ENCODE measurements around the gene KRT33A. TPM values are rescaled to one million over a fixed set of nuclear protein-coding genes. Genes with fewer than 3 reads are reported as not detected.

KRT33A gene
- polyA plus RNA-seq, 3 donors = not detected

DNA sequence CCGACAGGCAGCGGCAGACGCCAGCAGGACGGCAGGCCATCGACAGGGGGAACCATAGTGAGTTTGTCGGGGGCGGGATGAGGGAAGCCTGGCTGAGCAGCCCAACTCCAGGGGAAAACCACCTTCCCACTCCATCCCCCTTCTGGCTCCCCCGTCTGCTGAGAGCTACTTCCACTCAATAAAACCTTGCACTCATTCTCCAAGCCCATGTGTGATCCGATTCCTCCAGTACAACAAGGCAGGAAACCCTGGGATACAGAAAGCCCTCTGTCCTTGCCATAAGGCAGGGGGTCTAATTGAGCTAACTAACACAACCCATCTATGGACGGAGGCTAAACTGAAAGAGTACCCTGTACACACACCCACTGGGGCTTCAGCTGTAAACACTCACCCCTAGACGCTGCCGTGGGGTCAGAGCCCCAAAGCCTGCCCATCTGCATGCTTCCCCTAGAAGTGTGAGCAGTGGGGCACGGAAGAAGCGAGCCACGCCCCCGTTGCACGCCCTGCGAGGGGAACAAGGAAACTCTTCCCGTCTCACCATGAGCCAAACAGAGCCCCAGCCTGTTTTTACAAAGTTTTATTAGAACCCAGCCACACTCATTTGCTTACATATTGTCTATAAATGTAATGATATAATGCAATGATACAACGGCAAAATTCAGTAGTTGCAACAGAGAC lies 52.0 kb downstream of the KRT33A start:
- TF ChIP-seq, protein P1, sequence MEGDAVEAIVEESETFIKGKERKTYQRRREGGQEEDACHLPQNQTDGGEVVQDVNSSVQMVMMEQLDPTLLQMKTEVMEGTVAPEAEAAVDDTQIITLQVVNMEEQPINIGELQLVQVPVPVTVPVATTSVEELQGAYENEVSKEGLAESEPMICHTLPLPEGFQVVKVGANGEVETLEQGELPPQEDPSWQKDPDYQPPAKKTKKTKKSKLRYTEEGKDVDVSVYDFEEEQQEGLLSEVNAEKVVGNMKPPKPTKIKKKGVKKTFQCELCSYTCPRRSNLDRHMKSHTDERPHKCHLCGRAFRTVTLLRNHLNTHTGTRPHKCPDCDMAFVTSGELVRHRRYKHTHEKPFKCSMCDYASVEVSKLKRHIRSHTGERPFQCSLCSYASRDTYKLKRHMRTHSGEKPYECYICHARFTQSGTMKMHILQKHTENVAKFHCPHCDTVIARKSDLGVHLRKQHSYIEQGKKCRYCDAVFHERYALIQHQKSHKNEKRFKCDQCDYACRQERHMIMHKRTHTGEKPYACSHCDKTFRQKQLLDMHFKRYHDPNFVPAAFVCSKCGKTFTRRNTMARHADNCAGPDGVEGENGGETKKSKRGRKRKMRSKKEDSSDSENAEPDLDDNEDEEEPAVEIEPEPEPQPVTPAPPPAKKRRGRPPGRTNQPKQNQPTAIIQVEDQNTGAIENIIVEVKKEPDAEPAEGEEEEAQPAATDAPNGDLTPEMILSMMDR (IDR thresholded peaks at IDR 0.05) = no peak
- H3K4me3 Mint-ChIP-seq = no peak overlapping the region

GRCh38 chr17:41296846-41297245 lies 53.8 kb downstream of the KRT33A start:
- intact Hi-C loops (cut with micrococcal nuclease) = no loop called here
- no peaks in the 10 kb centered on the region for H3K9me3 ChIP-seq (replicated peaks in 1 of 2; ENCODE audit: control insufficient read depth in 1 of 2, insufficient read depth in 1 of 2, low read length in 2 of 2)
- TF ChIP-seq, protein P1 (IDR thresholded peaks at IDR 0.05) = no peak
- Mint-ChIP-seq H3K9me3 (peaks cover 0 to 8% (median 1%) of the 10 kb centered on the region in 7 donors), H3K27ac (no peak overlapping the region), H3K36me3 (no peaks in the 10 kb centered on the region), H3K4me1 (peaks cover under 1% of the 10 kb centered on the region), H3K27me3 (ENCODE audit: low read depth in 3 of 3) (peaks cover 1 to 11% (median 3%) of the 10 kb centered on the region in 3 donors), H3K4me3 (no peak overlapping the region)
- H3K79me2 ChIP-seq (ENCODE audit: insufficient read depth, low read length) = no peaks in the 10 kb centered on the region
- H3K27me3 ChIP-seq (ENCODE audit: control insufficient read depth in 2 of 2, insufficient read depth in 2 of 2, low read length in 2 of 2) = no peaks in the 10 kb centered on the region
- H3K9ac ChIP-seq (ENCODE audit: insufficient read depth, low read length, poor library complexity, severe bottlenecking) = no peak overlapping the region
- no peak overlapping the region for H3K4me2 ChIP-seq (replicated peaks; ENCODE audit: extremely low read depth, low read length, poor library complexity, severe bottlenecking)
- H3K4me3 ChIP-seq (replicated peaks in 1 of 3; ENCODE audit: low read depth in 2 of 3, low read length in 3 of 3) = no peak overlapping the region
- H3K36me3 ChIP-seq (replicated peaks in 1 of 2; ENCODE audit: control insufficient read depth in 1 of 2, insufficient read depth in 2 of 2, low read length in 2 of 2) = no peaks in the 10 kb centered on the region
- no CpG with 5 or more reads among the region's 1 CpG for WGBS (ENCODE audit: insufficient coverage)
- DNase-seq = no peak
- H3K4me1 ChIP-seq (ENCODE audit: control insufficient read depth in 1 of 2, insufficient read depth in 2 of 2, low read length in 2 of 2) = no peaks in the 10 kb centered on the region
- H3K27ac ChIP-seq (ENCODE audit: low read depth in 1 of 2, low read length in 2 of 2) = no peak overlapping the region
- H2AFZ ChIP-seq (ENCODE audit: insufficient read depth, low read depth, low read length, poor library complexity, severe bottlenecking) = no peak overlapping the region
- no peaks in the 10 kb centered on the region for H4K20me1 ChIP-seq (ENCODE audit: insufficient read depth, low read length)

More for the DNA sequence above, 52.0 kb downstream of the KRT33A start:
- H3K27ac Mint-ChIP-seq = peak overlapping the region in 1 of 7 donors; percentile 50
- H3K4me2 ChIP-seq (replicated peaks; ENCODE audit: extremely low read depth, low read length, poor library complexity, severe bottlenecking) = no peak overlapping the region
- no peak overlapping the region for H3K9ac ChIP-seq (ENCODE audit: insufficient read depth, low read length, poor library complexity, severe bottlenecking)
- no peaks in the 10 kb centered on the region for H3K36me3 Mint-ChIP-seq
- H2AFZ ChIP-seq (ENCODE audit: insufficient read depth, low read depth, low read length, poor library complexity, severe bottlenecking) = no peak overlapping the region
- H3K9me3 ChIP-seq (replicated peaks in 1 of 2; ENCODE audit: control insufficient read depth in 1 of 2, insufficient read depth in 1 of 2, low read length in 2 of 2) = peaks cover 0 to 2% of the 10 kb centered on the region in 2 donors
- no peaks in the 10 kb centered on the region for H3K36me3 ChIP-seq (replicated peaks in 1 of 2; ENCODE audit: control insufficient read depth in 1 of 2, insufficient read depth in 2 of 2, low read length in 2 of 2)
- no peak overlapping the region for H3K27ac ChIP-seq (ENCODE audit: low read depth in 1 of 2, low read length in 2 of 2)
- H3K9me3 Mint-ChIP-seq = peaks cover 0 to 12% (median 3%) of the 10 kb centered on the region in 7 donors
- no peak overlapping the region for H3K4me3 ChIP-seq (replicated peaks in 1 of 3; ENCODE audit: low read depth in 2 of 3, low read length in 3 of 3)
- H3K27me3 ChIP-seq (ENCODE audit: control insufficient read depth in 2 of 2, insufficient read depth in 2 of 2, low read length in 2 of 2) = no peaks in the 10 kb centered on the region
- 93% methylated on average over 10 of the region's 20 CpGs for WGBS (ENCODE audit: insufficient coverage)
- DNase-seq = no peak
- no peaks in the 10 kb centered on the region for H4K20me1 ChIP-seq (ENCODE audit: insufficient read depth, low read length)
- H3K27me3 Mint-ChIP-seq (ENCODE audit: low read depth in 3 of 3) = peaks cover 1 to 12% (median 3%) of the 10 kb centered on the region in 3 donors
- intact Hi-C loops (cut with micrococcal nuclease) = no loop called here
- H3K4me1 ChIP-seq (ENCODE audit: control insufficient read depth in 1 of 2, insufficient read depth in 2 of 2, low read length in 2 of 2) = peaks cover 14 to 15% of the 10 kb centered on the region in 2 donors
- no peaks in the 10 kb centered on the region for H3K79me2 ChIP-seq (ENCODE audit: insufficient read depth, low read length)
- peaks cover 17% of the 10 kb centered on the region for H3K4me1 Mint-ChIP-seq

Other genes with a start within 250 kb of the KRT33A start
- gene KRTAP4-16, start 248.6 kb downstream of the KRT33A start, polyA plus RNA-seq = not detected
- gene KRTAP4-9, start 245.4 kb downstream of the KRT33A start, polyA plus RNA-seq = not detected
- not detected for gene KRTAP4-11, start 232.5 kb downstream of the KRT33A start, polyA plus RNA-seq
- gene KRTAP4-12, start 226.6 kb downstream of the KRT33A start, polyA plus RNA-seq = not detected
- gene KRTAP4-6, start 210.3 kb downstream of the KRT33A start, polyA plus RNA-seq = not detected
- not detected for gene KRTAP4-5, start 201.0 kb downstream of the KRT33A start, polyA plus RNA-seq
- gene KRTAP4-4, start 190.1 kb downstream of the KRT33A start, polyA plus RNA-seq = not detected
- not detected for gene KRTAP4-3, start 182.6 kb downstream of the KRT33A start, polyA plus RNA-seq
- gene KRTAP4-2, start 172.6 kb downstream of the KRT33A start, polyA plus RNA-seq = not detected
- gene KRTAP4-1, start 165.9 kb downstream of the KRT33A start, polyA plus RNA-seq = not detected
- gene KRTAP9-1, start 160.9 kb downstream of the KRT33A start, polyA plus RNA-seq = not detected
- not detected for gene KRTAP9-2, start 124.2 kb downstream of the KRT33A start, polyA plus RNA-seq
- gene KRTAP9-3, start 118.4 kb downstream of the KRT33A start, polyA plus RNA-seq = not detected
- gene KRTAP9-8, start 112.8 kb downstream of the KRT33A start, polyA plus RNA-seq = not detected
- gene KRTAP9-4, start 101.1 kb downstream of the KRT33A start, polyA plus RNA-seq = not detected
- gene KRTAP9-9, start 95.4 kb downstream of the KRT33A start, polyA plus RNA-seq = not detected
- gene KRTAP9-6, start 85.5 kb downstream of the KRT33A start, polyA plus RNA-seq = not detected
- gene KRTAP9-7, start 75.1 kb downstream of the KRT33A start, polyA plus RNA-seq = not detected
- not detected for gene KRTAP29-1, start 48.0 kb downstream of the KRT33A start, polyA plus RNA-seq
- gene KRTAP16-1, start 41.5 kb downstream of the KRT33A start, polyA plus RNA-seq = not detected
- not detected for gene KRTAP17-1, start 35.1 kb downstream of the KRT33A start, polyA plus RNA-seq
- gene KRT33B, start 19.0 kb upstream of the KRT33A start, polyA plus RNA-seq = not detected
- gene KRT34, start 31.5 kb upstream of the KRT33A start, polyA plus RNA-seq = not detected
- not detected for gene KRT31, start 46.8 kb upstream of the KRT33A start, polyA plus RNA-seq
- gene KRT37, start 73.8 kb upstream of the KRT33A start, polyA plus RNA-seq = not detected
- gene KRT38, start 90.2 kb upstream of the KRT33A start, polyA plus RNA-seq = not detected
- gene KRT32, start 116.6 kb upstream of the KRT33A start, polyA plus RNA-seq = not detected
- gene KRT35, start 130.3 kb upstream of the KRT33A start, polyA plus RNA-seq = not detected
- under 1 TPM; 0.24 to 0.87 (median 0.25) TPM for gene KRT36, start 139.1 kb upstream of the KRT33A start, polyA plus RNA-seq
- not detected for gene KRT13, start 154.8 kb upstream of the KRT33A start, polyA plus RNA-seq
- under 1 TPM in 1 of 3 donors, not detected in 2; 0.03 TPM for gene KRT15, start 168.1 kb upstream of the KRT33A start, polyA plus RNA-seq
- not detected for gene KRT19, start 177.5 kb upstream of the KRT33A start, polyA plus RNA-seq
- not detected for gene KRT9, start 221.2 kb upstream of the KRT33A start, polyA plus RNA-seq
- gene KRT14, start 236.1 kb upstream of the KRT33A start, polyA plus RNA-seq = not detected